Astrocyte of the spinal cord (primary cell): ENCODE measurements around the gene ATG12.

Source experiments
- DNase-seq: peaks from one replicate; pipeline ENCODE4 v3.0.0; 2011; ENCODE audit warnings: low read depth, low spot score
- H3K4me3 ChIP-seq: 2 replicates; pipeline ENCODE4 v1.5.1; 2011; ENCODE audit warnings: low read depth, mild to moderate bottlenecking, low read length, moderate library complexity
- CTCF ChIP-seq: IDR thresholded peaks from 2 replicates; pipeline ENCODE4 v1.5.1; 2012; ENCODE audit warnings: low read depth, mild to moderate bottlenecking, low read length, inconsistent platforms
- in situ Hi-C: cut with HindIII; loops from 2 replicates; pipeline ENCODE4 v1.10.0; 2017; ENCODE audit warnings: low sequenced_read_pairs

Gene ATG12

GRCh38 chr5:115800108-115800507, 41.3 kb downstream of the ATG12 start:
- TF ChIP-seq CTCF, result no peak
- in situ Hi-C loops, result no loop called here
- H3K4me3 ChIP-seq, result no peak overlapping the region
- DNase-seq, result no peak

- no peak for DNase-seq
- H3K4me3 ChIP-seq, result no peak overlapping the region
- in situ Hi-C loops, result no loop called here
- no peak for TF ChIP-seq CTCF
Observed at GRCh38 chr5:115798252-115798651, 43.1 kb downstream of the ATG12 start.

GRCh38 chr5:115796656-115797055, 44.7 kb downstream of the ATG12 start:
- TF ChIP-seq CTCF, result no peak
- no peak overlapping the region for H3K4me3 ChIP-seq
- in situ Hi-C loops, result no loop called here
- no peak for DNase-seq

GRCh38 chr5:115795700-115796099, 45.7 kb downstream of the ATG12 start:
- in situ Hi-C loops, result no loop called here
- DNase-seq, result no peak
- no peak for TF ChIP-seq CTCF
- no peak overlapping the region for H3K4me3 ChIP-seq

- H3K4me3 ChIP-seq, result no peak overlapping the region
- in situ Hi-C loops, result no loop called here
- no peak for DNase-seq
- TF ChIP-seq CTCF, result no peak
Observed at GRCh38 chr5:115788440-115788839, 52.9 kb downstream of the ATG12 start.

GRCh38 chr5:115787426-115787825, 53.9 kb downstream of the ATG12 start:
- in situ Hi-C loops, result no loop called here
- DNase-seq, result no peak
- TF ChIP-seq CTCF, result no peak
- H3K4me3 ChIP-seq, result no peak overlapping the region
